ENCODE results near the gene GRID1. TPM values are rescaled to one million over a fixed set of nuclear protein-coding genes. Genes with fewer than 3 reads are reported as not detected.
"Not testable (repeated sequence)": the region's sequence is repeated elsewhere in the genome, so short reads cannot be mapped to it uniquely, and the experiment has no call there.

The GRID1 gene
- total RNA-seq, 1 donor from 2014 or later = under 0.01 TPM

DNA sequence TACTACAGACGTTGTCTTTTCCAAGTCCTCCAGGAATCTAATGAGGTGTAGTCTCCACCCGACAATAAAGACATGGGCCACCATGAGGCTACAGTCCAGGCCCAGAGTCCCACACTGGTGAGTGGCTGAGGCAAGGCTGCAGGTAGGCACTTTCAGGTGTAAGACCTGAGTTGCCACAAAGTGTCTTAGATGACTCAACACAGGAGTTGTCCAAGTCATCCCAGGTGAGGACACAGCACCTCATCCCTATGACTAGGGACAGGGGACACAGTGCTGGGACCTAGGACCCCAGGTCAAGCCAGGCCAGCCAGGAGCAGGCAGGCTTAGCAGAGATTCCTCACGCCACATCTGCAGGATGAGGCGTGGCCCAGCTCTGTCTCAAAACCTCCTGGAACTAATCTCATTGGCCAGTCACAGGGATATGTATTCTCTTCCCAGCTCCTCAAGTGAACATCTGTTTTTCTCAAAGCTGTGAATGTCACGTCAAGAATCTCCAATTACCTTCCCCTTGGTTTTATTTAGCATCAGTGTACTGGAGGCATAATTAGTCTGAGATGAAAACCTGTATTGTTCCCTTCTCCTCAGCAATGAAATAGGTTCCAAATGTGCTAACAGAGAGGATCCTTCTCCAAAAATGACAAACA is 254.6 kb downstream of the GRID1 start:
- no peak for DNase-seq (ENCODE audit: low read depth in 2 of 2)

DNA sequence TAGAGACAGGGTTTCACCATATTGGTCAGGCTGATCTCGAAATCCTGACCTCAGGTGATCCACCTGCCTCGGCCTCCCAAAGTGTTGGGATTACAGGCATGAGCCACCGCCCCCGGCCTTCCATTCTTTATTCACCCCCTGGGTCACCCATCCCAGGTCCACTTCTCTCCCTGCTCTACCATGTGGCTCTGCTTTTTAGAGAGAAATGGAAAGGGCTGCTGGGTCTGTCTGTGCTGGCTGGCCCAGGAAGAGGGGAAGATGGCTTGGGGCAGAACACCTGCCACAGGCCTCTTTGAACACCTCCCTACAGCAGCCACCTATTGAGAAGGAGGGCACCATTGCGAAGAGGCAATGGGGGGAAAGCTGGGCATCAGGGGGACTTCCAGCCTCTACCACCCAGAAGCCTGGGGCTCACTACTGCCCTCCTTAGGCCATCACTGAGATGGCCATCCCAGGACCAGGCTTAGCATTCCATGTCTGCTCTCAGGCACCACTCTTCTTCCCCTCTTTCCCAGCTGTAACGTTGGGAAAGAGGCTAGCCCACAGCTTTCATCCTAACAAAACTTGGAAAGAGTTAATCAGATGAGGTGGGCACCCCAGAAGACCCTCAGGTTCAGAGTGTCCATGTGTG is 256.3 kb downstream of the GRID1 start:
- DNase-seq (ENCODE audit: low read depth in 2 of 2) = no peak

DNA sequence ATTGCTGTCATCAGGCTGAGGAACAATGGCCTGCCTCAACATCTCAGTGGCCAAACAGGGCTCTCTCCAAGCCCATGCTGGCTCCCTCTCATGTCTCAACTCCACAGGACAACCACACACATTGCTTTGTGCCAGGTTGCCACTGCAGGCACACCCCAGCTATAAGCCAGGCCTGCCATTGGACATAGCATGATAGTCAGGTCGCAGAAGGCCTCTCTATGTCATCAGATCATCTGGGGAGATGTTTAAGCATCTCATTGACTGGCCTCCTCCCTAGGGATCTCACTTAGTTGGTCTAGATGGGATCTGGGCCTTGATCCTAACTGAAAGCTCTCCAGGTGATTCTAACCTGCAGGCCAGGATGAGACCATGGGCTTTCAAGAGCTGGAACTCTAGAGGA is 257.2 kb downstream of the GRID1 start:
- DNase-seq (ENCODE audit: low read depth in 2 of 2) = no peak

DNA sequence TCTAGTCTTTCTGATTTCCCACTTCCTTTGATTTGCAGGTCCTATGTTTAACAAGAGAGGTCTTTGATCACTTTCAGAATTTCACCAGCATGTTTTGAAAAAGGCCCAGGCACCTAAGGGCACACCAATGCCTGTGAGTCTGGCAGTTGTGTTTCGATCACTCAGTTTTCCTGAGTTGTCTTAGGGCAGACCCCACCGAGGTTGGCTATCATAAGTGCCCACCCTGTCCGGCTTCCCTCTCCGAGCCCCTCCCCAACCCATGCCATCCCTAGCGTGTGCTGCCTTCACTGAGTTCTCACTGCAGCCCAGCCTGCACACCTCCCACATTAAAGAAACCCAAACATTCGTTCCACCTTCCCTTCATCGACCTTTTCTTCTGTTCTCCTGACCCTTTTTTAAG is 257.9 kb downstream of the GRID1 start:
- DNase-seq (ENCODE audit: low read depth in 2 of 2) = no peak

DNA sequence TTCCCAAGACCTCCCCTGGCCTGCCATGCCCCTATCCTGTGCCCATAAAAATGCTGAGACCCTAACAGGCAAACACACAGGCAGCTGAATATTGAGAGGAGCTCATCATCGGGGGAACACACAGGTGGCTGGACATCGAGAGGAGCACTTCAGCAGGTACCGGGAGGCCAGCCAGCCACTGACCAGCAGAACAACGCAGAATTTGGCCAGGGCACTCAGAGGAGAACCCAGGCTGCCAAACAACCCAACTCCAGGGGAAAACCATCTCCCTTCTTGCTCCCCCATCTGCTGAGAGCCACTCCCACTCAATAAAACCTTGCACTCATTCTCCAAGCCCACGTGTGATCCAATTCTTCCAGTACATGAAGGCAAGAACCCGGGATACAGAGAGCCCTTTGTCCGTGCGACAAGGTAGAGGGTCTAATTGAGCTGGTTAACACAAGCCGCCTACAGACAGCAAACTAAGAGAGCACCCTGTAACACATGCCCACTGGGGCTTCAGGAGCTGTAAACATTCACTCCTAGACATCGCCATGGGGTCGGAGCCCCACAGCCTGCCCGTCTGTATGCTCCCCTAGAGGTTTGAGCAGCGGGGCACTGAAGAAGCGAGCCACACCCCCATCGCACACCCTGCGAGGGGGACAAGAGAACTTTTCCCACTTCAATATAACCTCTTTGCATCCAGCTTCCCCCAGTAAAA is 258.8 kb downstream of the GRID1 start:
- not testable (repeated sequence) for DNase-seq (ENCODE audit: low read depth in 2 of 2)

DNA sequence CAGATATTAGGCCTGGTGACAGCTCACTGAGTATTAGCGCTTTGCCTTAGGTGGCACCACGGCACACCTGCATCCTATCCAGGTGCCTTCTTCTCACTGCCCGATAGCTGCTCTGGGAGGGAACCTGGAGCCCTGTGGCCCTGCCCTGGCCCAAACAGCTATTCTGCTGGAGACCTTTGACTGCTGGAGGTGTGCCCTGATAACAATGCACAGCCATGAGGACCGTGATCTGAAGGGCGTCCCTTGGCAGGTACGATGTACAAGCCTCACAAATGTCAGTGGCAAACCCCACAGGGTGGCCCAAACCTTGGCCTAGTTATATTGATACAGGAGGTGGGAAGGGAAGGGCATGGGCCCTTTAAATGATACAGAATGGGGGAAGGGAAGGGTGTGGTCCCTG is 259.5 kb downstream of the GRID1 start:
- DNase-seq (ENCODE audit: low read depth in 2 of 2) = no peak

DNA sequence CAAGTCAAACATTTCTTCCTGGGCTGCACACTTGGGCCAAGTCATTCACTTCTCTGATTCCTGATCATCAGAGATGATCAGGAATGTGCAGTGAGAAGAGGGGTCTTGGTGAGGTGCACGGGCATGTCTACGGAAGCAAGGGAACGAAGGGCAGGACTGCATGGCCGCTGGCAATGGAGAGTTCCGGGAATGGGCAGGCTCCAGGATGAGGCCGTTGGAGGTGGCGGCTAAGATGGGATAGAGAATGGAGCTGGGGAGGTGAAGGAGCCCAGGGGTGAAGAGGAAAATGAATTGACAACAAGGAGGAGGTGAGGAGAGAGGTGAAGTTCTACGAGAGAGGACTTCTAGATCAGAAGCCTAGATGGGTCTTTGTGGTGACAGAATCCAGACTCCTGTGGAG is 260.0 kb downstream of the GRID1 start:
- no peak for DNase-seq (ENCODE audit: low read depth in 2 of 2)

DNA sequence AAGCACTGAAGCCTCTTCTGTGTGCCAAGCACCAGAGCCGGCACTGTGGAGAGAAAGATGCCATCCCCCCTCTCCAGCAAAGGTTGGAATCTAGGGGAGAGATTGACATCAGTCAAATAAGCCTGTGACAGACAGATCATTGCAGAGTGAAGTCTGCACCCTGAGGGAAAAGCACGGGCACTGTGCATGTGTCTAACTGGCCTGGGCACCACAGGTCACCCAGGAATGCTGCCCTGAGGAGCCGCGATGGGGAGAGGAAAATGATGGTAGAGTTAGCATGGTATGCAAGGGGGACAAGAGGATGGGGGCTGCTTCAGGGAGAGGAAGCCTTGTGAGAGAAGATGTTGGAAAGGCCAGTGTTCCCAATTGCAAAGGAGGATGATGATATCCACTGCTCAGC is 261.0 kb downstream of the GRID1 start:
- DNase-seq (ENCODE audit: low read depth in 2 of 2) = no peak

DNA sequence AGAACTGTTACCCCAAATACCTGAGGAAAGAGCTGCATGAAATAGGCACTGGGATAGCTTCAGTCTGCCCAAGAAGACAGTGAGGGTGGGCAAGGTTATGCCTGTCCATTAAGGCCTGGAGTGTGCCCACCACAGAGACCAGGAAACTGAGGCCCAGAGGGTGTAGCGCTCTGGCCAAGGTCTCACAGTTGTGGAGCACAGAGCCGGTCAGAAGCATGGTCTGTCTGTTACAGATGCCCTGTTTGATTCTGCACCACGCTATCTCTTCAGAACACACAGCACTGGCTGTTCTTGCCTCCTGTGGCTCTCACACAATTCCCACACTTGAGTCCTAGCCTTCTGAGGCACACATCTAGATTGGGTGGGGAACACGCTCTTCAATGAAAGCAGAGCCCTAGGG is 261.4 kb downstream of the GRID1 start:
- no peak for DNase-seq (ENCODE audit: low read depth in 2 of 2)

DNA sequence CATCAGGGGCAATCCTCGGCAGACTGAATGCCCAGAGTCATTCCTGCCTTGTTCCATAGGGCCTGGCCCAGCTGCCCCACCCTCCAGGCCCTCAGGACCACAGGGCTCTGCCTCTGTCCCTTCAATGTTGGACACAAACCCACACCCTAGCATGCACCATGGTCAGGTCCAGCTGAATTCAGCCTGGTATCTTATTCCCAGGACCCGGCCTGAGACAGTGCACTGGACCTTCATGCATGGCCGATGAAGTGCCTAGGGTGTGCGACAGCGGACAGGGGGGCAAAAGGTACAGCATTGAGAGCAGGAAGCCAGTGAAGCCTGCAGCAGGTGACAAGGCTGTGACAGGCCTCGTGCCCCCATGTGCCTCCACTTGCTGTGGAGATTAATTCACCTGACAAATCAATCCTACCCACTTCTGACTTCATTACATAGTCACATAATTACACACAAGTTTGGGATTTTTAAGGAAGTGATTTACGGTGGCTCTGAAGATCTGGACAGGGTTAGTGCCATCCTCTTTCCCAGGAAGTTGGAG is 261.9 kb downstream of the GRID1 start:
- no peak for DNase-seq (ENCODE audit: low read depth in 2 of 2)

DNA sequence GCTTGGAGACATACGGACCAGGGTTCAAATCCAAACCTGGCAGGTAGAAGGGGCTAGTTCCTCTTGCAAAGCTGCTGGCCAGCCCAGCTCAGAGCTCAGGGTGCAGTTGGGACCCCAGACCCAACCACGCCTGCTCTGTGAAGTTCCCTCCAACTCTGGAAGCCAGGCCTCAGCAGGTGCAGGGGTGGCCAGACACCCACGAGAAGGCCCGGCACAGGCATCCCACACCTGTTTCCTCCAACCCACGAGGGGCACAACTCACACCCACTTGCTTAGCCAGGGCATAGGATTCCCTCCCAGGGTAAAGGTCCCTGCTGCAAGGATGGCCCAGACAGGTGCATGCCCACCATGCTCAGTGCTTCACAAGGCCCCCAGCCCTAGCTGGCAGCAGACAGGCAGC is 262.4 kb downstream of the GRID1 start:
- no peak for DNase-seq (ENCODE audit: low read depth in 2 of 2)

DNA sequence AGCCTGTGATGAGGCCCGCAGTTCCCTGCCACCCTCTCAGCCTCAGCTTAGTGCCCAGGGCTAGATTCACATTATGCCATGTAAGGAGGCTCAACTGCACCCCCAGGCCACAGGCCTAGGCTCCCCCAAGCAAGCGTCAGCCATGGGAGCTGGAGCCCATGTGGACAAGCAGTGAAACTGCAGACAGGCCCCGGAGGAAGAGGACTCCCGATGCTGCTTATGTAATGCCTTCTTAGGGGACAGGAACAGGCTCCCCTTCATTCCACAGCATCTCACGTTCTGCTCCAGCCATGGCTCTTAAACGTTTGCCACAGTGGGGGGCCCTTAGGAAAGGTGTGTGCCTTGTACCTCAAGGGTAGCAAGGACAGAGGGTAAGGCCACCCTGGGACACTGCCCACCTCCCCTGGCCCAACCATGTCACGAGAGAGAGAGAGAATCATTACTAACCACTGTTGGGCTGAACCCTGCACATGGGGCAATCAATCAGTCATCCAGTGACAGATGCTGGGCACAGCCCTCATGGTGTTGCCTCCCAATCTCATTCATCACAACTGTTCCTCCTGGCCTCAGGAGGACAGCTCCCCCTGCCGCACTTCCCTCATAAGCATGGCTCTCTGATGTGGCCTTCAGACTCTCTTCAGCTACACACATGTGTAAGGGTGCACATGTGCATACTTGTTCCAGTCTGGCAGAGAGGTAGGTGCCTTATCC is 263.0 kb downstream of the GRID1 start:
- no peak for DNase-seq (ENCODE audit: low read depth in 2 of 2)

DNA sequence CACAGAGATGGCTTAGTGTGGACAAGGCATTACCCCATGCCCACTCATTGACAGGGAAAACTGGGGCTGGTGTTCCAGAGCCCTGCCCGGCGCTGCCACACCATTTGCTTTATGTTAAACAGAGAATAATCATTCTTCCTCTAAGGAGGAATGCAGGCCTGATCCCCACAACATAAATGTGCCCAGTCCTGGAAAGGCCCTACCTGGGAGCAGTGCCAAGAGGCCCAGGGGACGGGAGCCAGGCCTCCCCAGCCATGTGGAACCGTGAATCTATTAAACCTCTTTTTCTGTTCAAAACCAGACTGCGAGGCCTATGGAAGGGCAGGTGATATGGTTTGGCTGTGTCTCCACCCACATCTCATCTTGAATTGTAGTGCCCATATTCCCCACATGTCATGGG is 264.1 kb downstream of the GRID1 start:
- no peak for DNase-seq (ENCODE audit: low read depth in 2 of 2)

DNA sequence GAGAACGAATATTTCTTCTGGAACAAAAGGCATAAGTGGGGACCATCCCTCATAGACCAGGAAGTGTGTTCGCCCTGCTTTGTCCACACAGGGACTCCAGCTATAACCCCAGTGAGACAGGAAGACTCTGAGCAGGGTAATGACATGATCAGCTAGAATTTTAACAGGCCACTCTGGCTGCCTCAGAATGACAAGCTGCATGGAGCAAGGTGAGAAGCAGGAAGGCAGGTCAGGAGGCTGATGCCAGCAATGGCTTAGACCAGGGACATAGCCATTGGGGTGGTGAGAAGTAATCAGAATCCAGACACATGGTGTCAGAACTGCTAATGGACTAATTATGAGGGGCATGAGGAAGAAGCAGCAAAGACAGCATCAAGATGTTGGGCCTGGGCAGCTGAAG is 264.6 kb downstream of the GRID1 start:
- no peak for DNase-seq (ENCODE audit: low read depth in 2 of 2)

DNA sequence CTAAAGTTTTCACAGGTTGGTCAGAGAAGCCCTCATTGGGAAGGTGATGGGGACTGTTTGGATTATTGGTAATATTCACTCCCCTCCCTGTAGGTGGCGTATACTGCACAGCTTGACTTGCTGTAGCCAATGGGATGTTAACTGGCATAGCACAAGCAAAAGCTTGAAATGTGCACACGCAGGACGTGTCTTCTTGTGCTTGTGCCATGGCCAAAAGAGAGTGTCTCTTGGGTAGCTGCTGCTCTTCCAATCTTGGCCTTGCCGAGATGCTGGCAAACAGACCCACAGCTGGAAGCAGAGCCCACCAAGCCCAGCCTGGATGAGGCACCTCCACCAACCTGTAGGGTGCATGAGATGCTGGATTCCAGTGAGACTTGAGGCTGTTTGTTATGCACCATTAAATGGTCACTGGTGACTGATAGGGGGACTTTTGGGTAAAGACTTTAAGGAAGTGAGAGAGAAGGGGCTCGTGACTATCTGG is 266.0 kb downstream of the GRID1 start:
- peak in 1 of 2 donors; percentile 1 for DNase-seq (ENCODE audit: low read depth in 2 of 2)

DNA sequence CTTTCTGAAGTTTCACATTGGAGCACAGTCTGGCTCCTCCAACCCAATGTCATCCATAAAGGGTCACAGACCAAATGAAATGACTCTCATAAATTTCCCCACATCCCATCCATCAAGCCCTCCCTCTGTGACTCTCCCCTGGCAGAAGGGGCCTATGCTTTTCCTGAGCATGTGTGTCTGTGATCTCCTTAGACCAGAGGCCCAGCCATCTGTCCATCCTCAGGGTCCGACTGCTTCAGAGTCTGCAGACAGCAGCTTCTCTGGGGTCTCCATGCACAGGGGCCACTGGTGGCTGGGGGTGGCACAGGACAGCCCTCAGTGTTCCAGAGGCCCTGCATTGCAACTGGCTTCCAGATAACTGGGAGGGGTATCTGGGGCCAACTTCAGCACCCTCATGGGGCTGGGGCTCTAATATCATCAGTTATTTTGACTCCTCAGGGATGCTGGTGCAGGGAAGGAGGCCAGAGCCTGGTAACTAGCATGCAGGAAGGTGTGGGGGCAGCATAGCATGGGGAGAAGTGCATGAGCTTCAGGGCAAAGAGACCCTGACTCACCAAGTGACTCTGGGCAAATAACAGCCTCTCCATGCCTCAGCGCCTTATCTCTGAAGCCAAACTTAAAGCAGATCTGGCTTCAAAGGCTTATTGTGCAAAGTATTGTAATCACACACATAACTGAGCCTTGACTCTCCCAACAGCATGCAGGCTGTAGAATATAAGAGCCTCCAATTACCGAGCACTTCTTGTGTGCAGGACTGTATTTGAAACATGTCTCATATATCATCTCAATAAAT is 266.9 kb downstream of the GRID1 start:
- no peak for DNase-seq (ENCODE audit: low read depth in 2 of 2)

DNA sequence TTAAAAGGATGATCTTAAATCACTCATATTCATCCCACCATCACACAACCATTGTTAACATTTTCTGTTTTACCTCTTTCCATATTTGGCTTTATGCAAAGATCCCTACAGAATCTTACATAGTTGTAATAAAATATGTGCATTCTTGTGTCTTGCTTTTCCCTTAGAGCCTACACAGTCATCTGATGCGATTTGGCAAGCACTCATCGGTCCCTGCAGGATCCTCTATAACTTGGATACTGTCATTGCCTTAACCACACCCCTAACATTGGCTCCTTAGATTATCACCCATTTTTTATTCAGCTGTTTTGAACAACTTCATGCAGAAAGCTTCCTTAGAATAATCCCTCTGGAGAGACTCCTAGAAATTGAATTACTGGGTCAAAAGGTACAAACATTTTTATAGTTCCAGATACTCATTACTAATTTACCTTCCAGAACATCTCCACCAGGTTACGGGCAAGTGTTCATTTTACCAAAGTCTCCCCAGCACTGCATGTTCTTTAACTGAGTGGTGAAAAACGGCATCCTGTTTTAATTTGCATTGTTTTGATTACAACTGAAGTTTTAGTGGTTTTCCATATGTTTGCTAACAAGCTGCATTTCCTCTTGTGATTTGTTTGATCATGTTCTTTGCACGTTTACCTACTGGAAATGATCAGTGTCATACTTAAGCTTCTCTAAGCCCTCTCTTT is 268.3 kb downstream of the GRID1 start:
- DNase-seq (ENCODE audit: low read depth in 2 of 2) = no peak

DNA sequence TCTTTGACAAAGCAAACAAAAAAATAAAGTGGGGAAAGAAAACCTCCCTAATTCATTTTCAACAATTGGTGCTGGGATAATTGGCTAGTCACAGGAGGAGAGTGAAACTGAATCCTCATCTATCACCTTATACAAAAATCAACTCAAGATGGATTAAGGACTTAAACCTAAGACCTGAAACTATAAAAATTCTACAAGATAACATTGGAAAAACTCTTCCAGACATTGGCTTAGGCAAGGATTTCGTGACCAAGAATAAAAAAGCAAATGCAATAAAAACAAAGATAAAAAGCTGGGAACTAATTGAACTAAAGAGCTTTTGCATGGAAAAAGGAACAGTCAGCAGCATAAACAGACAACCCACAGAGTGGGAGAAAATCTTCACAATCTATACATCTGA is 271.5 kb downstream of the GRID1 start:
- not testable (repeated sequence) for DNase-seq (ENCODE audit: low read depth in 2 of 2)

DNA sequence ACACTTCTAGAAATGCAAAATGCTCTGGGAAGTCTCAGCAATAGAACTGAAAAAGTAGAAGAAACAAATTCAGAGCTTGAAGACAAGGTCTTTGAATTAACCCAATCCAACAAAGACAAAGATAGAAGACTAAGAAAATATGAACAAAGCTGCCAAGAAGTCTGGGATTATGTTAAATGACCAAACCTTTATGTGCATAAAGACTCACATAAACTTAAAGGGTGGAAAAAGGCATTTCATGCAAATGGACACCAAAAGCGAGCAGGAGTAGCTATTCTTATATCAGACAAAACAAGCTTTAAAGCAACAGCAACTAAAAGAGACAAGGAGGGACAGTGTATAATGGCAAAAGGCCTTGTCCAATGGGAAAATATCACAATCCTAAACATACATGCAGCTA is 274.3 kb downstream of the GRID1 start:
- DNase-seq (ENCODE audit: low read depth in 2 of 2) = not testable (repeated sequence)

DNA sequence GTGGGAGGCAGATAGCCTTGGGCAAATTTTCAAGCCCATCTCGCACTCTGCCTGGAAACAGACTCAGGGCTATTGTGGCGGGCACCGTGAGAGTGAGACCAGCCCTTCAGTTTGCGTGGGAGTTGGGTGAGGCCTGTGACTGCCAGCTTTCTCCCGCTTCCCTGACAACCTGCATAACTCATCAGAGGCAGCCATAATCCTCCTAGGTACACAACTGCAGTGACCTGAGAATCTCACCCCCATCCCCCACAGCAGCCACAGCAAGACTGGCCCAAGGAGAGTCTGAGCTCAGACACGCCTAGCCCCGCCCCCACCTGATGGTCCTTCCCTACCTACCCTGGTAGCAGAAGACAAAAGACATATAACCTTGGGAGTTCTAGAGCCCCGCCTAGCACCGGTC is 275.4 kb downstream of the GRID1 start:
- DNase-seq (ENCODE audit: low read depth in 2 of 2) = no peak

DNA sequence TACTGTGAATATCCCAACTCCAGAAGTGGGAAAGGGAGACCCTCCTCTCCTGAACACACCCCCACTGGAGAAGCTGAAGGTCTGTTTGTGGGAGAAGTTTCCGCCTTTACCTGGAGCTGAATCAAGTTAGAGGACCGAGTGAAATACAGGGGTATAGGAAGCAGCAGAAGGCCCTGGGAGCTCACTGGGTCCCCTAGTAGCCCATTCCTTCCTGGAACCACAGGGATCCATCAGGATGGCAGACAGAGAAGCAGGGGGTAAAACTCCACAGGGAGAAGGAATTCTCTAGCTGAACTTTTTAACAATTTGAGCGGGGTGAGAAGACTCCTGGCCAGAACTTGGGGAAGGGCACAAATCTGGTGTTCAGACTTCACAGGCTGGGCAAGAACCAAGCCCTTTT is 275.8 kb downstream of the GRID1 start:
- DNase-seq (ENCODE audit: low read depth in 2 of 2) = no peak

All from dermis microvascular lymphatic vessel endothelial cell (primary cell).